ENCODE data around the gene PLEKHA5.

PLEKHA5 gene

DNA sequence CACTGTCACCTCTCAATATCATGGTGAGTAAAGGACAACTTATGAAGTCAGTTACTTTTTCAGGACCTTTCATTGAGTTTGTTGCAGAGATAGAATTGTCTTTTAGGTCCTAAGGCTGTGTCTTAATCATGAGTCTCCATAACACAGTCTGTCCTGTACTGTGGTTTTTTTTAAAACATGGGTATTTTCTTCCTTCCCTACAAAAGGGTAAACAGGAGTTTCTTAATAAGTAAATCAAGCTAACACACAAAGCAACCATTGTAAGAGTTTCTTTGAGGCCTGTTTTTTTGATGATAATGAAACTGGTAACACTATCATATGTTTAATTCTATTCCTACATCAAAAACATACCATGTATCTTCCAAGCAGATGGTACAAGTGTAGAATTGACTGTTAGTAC, 101.4 kb downstream of the PLEKHA5 start:
- Mint-ChIP-seq H3K36me3 (no peaks in the 10 kb centered on the region), H3K27me3 (no peaks in the 10 kb centered on the region), H3K9me3 (no peaks in the 10 kb centered on the region), H3K27ac (no peak overlapping the region), H3K4me3 (no peak overlapping the region), H3K4me1 (no peaks in the 10 kb centered on the region)
- DNase-seq (ENCODE audit: low spot score in 2 of 2): no peak
- no peak for ATAC-seq (ENCODE audit: low read depth)

DNA sequence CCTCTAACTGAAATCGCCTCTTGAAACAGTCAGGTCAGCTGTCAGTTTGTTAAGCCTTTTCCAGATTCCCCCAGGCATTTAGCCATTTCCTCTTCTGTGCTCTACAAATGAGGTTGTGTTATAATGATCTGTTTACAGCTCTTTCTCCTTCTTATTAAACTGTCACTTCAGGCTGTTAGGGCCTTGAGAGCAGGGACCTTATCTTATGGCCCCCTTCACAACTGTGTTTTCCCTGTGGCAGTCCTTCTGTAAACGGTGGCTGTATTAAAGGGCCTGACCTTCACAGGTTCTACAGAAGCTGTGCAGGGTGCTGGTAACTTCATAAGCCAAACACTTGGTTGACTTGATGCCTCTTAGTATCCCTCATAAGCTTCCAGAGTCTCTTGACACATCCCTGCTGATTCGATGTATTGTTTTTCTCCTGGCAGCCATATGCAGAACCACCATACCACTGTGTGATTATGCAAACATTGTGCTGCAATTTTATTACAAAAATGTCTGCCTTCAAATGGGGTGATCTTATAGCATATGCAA, 104.7 kb downstream of the PLEKHA5 start:
- no peaks in the 10 kb centered on the region for H3K9me3 Mint-ChIP-seq
- no peak for ATAC-seq (ENCODE audit: low read depth)
- no peak overlapping the region for H3K27ac Mint-ChIP-seq

DNA sequence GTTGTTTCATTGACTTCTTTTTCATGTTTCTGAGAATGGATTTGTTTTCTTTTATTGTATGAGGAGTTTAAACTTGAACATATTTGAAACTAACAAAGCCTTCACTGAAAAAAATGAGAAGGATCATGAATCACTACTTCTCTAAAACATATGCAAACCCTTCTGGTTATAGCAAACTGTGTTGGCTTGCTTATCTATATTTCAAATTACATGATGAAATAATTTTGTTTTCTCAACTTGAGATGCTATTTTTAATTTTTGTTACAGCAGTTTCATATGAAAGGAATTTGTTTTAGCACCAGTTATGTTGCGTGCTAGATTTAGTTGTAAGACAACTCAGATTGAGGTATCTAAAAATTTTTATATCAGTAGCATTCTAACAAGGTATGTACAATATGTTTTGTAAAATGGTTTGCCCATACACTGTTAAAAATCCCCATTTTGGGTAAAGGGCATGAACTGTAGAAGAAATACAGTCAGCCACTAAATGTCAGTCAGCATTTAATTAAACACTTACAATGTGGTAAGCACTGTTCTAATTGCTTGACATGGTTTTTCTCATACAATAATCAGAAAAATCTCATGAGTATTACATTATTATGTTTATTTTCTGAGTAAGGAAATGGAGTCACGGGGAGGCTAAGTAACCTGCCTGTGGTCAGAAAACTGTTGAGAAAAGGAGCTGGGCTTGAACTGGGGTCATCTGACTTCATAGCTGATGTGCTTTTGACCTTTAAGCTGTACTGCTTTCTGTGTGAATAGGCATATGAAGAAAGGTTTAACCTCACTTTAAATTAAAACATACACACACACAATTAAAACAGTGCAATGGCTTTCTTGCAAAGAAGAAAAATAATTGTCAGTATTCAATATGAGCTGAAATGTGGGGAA, 105.7 kb downstream of the PLEKHA5 start:
- H3K4me1 Mint-ChIP-seq: no peaks in the 10 kb centered on the region
- H3K27ac Mint-ChIP-seq: no peak overlapping the region
- no peaks in the 10 kb centered on the region for H3K27me3 Mint-ChIP-seq
- no peaks in the 10 kb centered on the region for H3K36me3 Mint-ChIP-seq
- no peak for DNase-seq (ENCODE audit: low spot score in 2 of 2)
- H3K9me3 Mint-ChIP-seq: no peaks in the 10 kb centered on the region
- no peak overlapping the region for H3K4me3 Mint-ChIP-seq
- ATAC-seq (ENCODE audit: low read depth): no peak

More for the DNA sequence above, 104.7 kb downstream of the PLEKHA5 start:
- H3K27me3 Mint-ChIP-seq: no peaks in the 10 kb centered on the region
- H3K4me3 Mint-ChIP-seq: no peak overlapping the region
- DNase-seq (ENCODE audit: low spot score in 2 of 2): no peak
- H3K36me3 Mint-ChIP-seq: no peaks in the 10 kb centered on the region
- H3K4me1 Mint-ChIP-seq: no peaks in the 10 kb centered on the region

DNA sequence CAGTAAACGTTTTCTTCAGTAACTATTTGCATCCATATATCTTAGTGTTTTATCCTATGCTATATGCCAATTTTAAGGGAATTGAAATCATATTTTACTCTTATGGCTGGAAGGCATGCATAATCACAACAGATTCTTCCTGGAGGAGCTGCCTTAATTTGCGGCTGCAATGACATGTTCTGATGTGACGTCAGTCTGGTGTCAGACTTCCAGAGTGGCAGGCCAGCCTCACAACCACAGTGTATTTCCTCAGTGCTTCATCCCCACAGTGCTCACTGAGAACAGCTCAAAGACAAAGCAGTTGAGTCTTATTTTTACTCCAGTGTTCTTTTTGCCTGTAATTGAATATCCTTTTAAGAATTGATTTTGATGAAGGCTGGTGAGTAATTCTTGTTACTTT, 107.1 kb downstream of the PLEKHA5 start:
- no peak for DNase-seq (ENCODE audit: low spot score in 2 of 2)
- ATAC-seq (ENCODE audit: low read depth): no peak
- no peaks in the 10 kb centered on the region for H3K4me1 Mint-ChIP-seq
- H3K9me3 Mint-ChIP-seq: no peaks in the 10 kb centered on the region
- H3K27me3 Mint-ChIP-seq: no peaks in the 10 kb centered on the region
- H3K36me3 Mint-ChIP-seq: no peaks in the 10 kb centered on the region
- H3K27ac Mint-ChIP-seq: no peak overlapping the region
- H3K4me3 Mint-ChIP-seq: no peak overlapping the region

DNA sequence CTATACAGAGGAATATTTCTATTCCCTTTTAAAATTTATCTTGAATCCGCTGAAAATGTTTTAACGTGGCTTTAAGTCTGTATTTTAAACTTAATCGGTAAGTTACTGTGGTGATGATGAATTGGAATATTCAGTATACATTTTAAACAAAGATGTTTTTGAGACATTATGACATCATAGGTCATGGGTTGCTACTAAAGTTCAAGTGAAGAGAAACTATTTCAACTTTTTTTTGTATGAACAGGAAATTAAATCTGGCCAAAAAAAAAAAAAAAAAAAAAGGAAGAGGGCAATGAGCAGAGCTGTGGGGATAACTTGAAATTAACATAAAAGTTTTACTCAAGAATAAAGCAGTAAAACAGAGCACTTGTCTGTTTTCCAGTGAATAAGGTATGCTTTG, 109.0 kb downstream of the PLEKHA5 start:
- Mint-ChIP-seq H3K9me3 (no peaks in the 10 kb centered on the region), H3K36me3 (no peaks in the 10 kb centered on the region), H3K4me3 (no peak overlapping the region), H3K4me1 (no peaks in the 10 kb centered on the region), H3K27me3 (no peaks in the 10 kb centered on the region), H3K27ac (no peak overlapping the region)
- ATAC-seq (ENCODE audit: low read depth) (no peak), DNase-seq (ENCODE audit: low spot score in 2 of 2) (no peak)

DNA sequence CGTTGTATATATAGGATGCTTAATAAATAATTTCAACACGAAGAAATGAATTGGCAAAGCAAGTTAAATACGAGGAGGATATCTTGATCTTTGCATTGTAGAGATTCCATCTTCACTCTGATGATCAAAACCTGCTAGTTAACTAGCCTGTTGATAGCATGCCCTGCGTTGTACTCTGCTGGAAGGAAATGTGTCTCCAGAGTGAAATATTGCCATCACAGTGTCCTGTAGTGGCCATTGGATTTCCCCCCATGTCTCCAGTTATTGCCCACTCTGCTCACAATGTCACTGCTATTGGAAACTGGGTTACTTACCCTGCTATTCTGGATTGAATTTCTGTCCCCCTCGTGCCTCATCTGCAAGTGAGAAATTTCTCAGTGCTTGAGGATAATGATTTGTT, 109.6 kb downstream of the PLEKHA5 start:
- DNase-seq (ENCODE audit: low spot score in 2 of 2): no peak
- no peak for ATAC-seq (ENCODE audit: low read depth)
- Mint-ChIP-seq H3K4me1 (no peaks in the 10 kb centered on the region), H3K36me3 (no peaks in the 10 kb centered on the region), H3K9me3 (no peaks in the 10 kb centered on the region), H3K27ac (no peak overlapping the region), H3K27me3 (no peaks in the 10 kb centered on the region), H3K4me3 (no peak overlapping the region)

DNA sequence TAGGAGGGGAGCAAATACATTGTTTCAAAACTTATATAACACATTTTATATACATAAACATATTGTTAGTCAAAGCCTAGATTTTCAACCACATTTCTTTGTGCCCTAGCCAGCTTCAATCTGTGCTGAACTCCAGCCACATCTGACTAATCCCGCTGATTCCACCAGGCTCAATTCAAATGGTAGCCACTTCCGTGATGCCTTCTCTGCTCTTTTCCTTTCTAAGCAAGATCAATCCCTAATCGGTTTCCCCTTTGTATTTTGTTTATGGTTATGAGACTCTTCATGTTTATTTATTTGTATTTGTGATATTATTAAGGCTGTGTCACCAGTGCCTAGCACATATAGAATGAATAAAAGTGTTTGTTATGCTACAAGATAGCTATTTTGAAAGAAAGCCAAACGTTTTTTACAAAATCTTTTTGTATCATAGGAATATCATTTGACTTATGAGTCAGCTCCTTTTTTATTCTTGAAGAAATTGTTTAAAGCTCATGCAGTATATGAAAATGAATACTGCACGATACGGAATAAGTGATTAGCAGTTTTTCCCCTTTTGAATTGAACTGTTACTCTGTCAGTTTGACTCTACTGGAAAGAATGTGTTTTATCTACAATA, 110.2 kb downstream of the PLEKHA5 start:
- Mint-ChIP-seq H3K36me3 (no peaks in the 10 kb centered on the region), H3K27me3 (no peaks in the 10 kb centered on the region), H3K9me3 (no peaks in the 10 kb centered on the region), H3K4me1 (no peaks in the 10 kb centered on the region), H3K27ac (no peak overlapping the region), H3K4me3 (no peak overlapping the region)
- ATAC-seq (ENCODE audit: low read depth): no peak
- no peak for DNase-seq (ENCODE audit: low spot score in 2 of 2)

DNA sequence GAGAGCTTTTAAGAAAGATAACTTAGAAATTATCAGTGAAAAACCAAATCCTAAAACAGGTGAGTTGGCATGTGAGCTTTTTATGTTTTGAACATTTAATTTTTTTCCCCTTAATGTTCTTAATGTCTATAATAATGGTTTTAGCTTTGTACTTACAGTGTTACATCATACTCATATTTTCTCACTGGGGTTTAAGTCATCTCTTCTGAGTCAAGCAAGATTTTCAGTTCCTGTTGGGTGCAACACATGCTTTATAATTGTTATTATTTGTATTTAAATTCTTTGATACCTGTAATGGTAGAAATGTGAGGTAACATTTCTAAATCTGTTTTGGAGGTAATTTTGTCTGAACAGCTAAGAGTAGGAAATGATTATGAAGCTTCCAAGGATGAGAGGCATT, 113.0 kb downstream of the PLEKHA5 start:
- no peak for DNase-seq (ENCODE audit: low spot score in 2 of 2)
- no peak overlapping the region for H3K4me3 Mint-ChIP-seq
- H3K9me3 Mint-ChIP-seq: no peaks in the 10 kb centered on the region
- H3K27me3 Mint-ChIP-seq: no peaks in the 10 kb centered on the region
- no peak overlapping the region for H3K27ac Mint-ChIP-seq
- no peaks in the 10 kb centered on the region for H3K4me1 Mint-ChIP-seq
- no peak for ATAC-seq (ENCODE audit: low read depth)
- H3K36me3 Mint-ChIP-seq: no peaks in the 10 kb centered on the region

DNA sequence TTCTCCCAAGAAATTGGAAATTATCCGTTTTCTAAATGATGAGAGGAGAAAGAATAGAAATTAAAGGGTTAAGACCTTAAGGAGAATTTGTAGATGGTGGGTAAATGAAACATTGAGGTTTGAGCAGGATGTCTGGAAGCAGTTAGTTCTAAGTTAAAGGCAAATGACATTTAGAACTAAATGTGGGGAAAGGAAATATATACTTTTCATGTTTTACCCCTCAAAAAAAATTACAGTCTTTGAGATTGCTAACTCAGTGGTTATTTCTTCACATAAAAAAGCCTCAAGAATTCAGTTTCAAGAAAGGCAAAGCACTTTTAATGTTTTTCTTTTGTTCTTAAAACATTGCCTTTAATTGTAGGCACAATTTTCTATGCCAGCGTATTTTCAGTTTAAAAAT, 114.0 kb downstream of the PLEKHA5 start:
- H3K4me1 Mint-ChIP-seq: no peaks in the 10 kb centered on the region
- DNase-seq (ENCODE audit: low spot score in 2 of 2): no peak
- no peaks in the 10 kb centered on the region for H3K27me3 Mint-ChIP-seq
- ATAC-seq (ENCODE audit: low read depth): no peak
- no peak overlapping the region for H3K4me3 Mint-ChIP-seq
- H3K9me3 Mint-ChIP-seq: no peaks in the 10 kb centered on the region
- no peaks in the 10 kb centered on the region for H3K36me3 Mint-ChIP-seq
- H3K27ac Mint-ChIP-seq: no peak overlapping the region

DNA sequence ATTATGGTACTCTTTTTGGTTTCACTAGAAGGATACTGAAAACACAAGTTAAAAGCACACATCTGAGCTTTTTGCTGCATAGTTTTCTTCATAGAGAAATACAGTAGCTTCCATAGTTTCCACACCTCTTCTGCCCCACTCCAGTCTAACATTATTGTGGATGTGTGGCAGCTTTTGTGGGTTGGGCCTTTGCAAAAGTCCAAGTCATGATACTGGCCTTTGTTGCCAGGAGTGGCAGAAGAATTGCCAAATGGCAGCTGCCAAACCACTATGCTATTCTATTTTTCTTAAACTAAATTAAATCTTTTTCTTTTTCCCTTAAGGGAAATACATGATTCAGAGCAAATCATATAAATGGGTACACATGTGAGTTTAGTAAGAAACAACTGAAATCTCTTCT, 114.8 kb downstream of the PLEKHA5 start:
- Mint-ChIP-seq H3K9me3 (no peaks in the 10 kb centered on the region), H3K4me3 (no peak overlapping the region), H3K4me1 (no peaks in the 10 kb centered on the region), H3K27ac (no peak overlapping the region), H3K36me3 (no peaks in the 10 kb centered on the region), H3K27me3 (no peaks in the 10 kb centered on the region)
- DNase-seq (ENCODE audit: low spot score in 2 of 2): no peak
- no peak for ATAC-seq (ENCODE audit: low read depth)

DNA sequence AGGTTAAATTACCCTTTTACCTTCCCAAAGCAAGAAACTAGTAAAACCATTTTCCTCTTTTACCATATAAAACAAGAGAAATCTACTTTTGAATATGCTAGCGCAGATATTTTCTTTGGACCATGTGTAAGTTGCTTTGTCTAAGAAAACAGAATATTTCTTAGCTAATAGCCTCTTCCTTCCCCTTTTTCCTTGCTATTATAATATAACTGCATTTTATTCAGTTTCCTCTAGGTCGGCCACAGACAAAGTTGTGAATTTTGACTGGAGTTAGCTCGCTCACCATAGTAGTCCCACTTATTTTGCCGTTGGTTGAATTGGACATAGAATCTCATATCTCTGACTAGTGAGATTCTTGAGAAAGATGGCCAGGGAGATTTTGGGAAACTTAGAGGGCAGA, 115.6 kb downstream of the PLEKHA5 start:
- no peak overlapping the region for H3K4me3 Mint-ChIP-seq
- no peaks in the 10 kb centered on the region for H3K4me1 Mint-ChIP-seq
- no peaks in the 10 kb centered on the region for H3K36me3 Mint-ChIP-seq
- ATAC-seq (ENCODE audit: low read depth): no peak
- no peaks in the 10 kb centered on the region for H3K9me3 Mint-ChIP-seq
- no peaks in the 10 kb centered on the region for H3K27me3 Mint-ChIP-seq
- H3K27ac Mint-ChIP-seq: no peak overlapping the region
- no peak for DNase-seq (ENCODE audit: low spot score in 2 of 2)

DNA sequence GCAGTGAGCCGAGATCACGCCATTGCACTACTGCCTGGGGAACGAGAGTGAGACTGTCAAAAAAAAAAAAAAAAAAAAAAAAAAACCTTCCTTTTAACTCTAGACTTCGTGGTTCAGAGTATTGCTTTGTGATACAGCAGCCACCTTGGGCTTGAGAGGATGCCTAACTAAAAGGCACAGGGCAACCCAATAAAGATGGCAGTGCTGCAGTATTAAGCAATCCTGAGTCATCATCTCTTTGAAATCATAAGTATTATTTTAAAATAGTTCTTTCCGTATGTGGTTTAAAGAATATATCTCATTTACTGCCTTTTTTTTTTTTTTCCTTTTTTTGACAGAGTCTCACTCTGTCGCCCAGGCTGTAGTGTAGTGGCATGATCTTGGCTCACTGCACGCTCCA, 116.1 kb downstream of the PLEKHA5 start:
- H3K36me3 Mint-ChIP-seq: no peaks in the 10 kb centered on the region
- H3K4me1 Mint-ChIP-seq: no peaks in the 10 kb centered on the region
- ATAC-seq (ENCODE audit: low read depth) (no peak), DNase-seq (ENCODE audit: low spot score in 2 of 2) (no peak)
- no peaks in the 10 kb centered on the region for H3K27me3 Mint-ChIP-seq
- no peak overlapping the region for H3K27ac Mint-ChIP-seq
- no peaks in the 10 kb centered on the region for H3K9me3 Mint-ChIP-seq
- no peak overlapping the region for H3K4me3 Mint-ChIP-seq

DNA sequence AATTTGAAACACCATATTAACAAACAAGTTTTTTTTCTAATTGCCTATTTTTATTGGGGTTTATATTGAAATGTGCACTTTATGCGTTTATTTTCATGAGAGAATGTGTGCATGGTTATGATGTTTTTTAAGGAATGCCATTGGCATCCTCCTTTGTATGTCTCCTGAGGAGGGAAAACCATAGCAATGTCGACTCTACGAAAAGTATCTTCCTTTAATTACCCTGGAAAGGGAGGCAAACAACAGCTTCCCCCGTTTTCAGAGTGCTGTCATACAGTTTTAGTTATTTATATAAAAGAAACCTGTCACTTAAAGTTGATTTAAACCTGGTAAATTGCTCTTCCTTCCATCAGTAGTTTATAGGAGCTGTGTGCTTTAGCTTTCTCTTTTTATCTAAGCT, 117.4 kb downstream of the PLEKHA5 start:
- Mint-ChIP-seq H3K4me3 (no peak overlapping the region), H3K4me1 (no peaks in the 10 kb centered on the region), H3K27me3 (no peaks in the 10 kb centered on the region), H3K27ac (no peak overlapping the region), H3K36me3 (no peaks in the 10 kb centered on the region), H3K9me3 (no peaks in the 10 kb centered on the region)
- DNase-seq (ENCODE audit: low spot score in 2 of 2) (no peak), ATAC-seq (ENCODE audit: low read depth) (no peak)

DNA sequence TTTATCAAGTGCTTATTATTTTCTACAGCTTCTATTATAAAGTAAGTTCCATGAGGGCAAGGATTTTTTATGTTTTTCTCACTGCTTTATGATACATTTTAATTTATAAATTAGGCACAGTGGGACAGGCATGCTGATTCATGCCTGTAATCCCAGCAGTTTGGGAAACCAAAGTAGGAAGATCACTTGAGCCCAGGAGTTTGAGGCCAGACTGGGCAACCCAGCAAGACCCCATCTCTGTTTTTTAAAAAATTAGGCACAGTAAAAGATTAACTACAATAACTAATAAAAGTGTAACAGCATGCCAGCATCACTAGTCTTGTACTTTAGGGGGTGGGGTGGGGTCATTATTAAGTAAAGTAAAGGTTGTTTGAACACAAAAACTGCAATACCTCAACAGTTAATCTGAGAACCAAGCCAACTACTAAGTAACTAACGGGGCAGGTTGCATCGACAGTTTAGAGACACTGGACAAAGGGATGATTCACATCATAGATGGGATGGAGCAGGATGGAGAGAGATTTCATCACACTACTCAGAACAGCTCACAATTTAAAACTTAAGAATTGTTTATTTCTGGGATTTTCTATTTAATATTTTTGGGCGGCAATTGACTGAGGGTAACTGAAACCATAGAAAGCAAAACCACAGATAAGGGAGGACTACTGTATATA, 119.5 kb downstream of the PLEKHA5 start:
- H3K27ac Mint-ChIP-seq: no peak overlapping the region
- no peaks in the 10 kb centered on the region for H3K27me3 Mint-ChIP-seq
- DNase-seq (ENCODE audit: low spot score in 2 of 2) (no peak), ATAC-seq (ENCODE audit: low read depth) (no peak)
- H3K4me1 Mint-ChIP-seq: no peaks in the 10 kb centered on the region
- no peak overlapping the region for H3K4me3 Mint-ChIP-seq
- no peaks in the 10 kb centered on the region for H3K9me3 Mint-ChIP-seq
- H3K36me3 Mint-ChIP-seq: no peaks in the 10 kb centered on the region

All from memory B cell (primary cell).